ENCODE data around the gene LLGL2.
"Not testable (repeated sequence)": the region's sequence is repeated elsewhere in the genome, so short reads cannot be mapped to it uniquely, and the experiment has no call there.

LLGL2 gene

DNA sequence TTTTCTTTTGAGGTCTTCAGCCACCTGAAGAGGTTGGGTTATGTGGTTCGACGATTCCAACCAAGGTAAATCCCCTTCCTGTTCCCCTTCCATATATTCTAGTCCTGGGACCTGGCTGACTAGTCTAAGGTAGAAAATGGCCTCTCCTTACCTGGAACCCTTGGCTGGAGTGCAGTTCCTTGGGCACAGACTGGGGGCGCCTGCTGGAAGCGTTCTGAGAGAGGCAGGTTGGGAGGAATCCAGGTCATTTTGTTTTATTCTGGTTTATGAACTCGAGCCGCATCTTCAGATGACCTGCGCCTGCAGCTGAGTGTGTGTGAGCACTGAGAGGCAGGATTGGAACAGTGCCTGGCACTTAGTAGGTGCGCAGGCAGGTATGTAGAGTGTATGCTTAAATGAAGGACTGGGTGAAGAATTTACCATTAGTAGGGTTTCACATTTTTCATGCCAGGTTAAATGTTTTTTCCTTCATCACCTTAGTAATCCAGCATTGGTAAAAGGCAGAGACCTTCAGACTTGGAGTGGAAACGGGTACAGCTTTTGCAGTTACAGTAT is 6.4 kb upstream of the LLGL2 start:
- no peaks in the 10 kb centered on the region for H3K36me3 ChIP-seq
- TF ChIP-seq, protein P1, sequence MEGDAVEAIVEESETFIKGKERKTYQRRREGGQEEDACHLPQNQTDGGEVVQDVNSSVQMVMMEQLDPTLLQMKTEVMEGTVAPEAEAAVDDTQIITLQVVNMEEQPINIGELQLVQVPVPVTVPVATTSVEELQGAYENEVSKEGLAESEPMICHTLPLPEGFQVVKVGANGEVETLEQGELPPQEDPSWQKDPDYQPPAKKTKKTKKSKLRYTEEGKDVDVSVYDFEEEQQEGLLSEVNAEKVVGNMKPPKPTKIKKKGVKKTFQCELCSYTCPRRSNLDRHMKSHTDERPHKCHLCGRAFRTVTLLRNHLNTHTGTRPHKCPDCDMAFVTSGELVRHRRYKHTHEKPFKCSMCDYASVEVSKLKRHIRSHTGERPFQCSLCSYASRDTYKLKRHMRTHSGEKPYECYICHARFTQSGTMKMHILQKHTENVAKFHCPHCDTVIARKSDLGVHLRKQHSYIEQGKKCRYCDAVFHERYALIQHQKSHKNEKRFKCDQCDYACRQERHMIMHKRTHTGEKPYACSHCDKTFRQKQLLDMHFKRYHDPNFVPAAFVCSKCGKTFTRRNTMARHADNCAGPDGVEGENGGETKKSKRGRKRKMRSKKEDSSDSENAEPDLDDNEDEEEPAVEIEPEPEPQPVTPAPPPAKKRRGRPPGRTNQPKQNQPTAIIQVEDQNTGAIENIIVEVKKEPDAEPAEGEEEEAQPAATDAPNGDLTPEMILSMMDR (IDR thresholded peaks at IDR 0.05): no peak
- H3K4me1 ChIP-seq (ENCODE audit: control insufficient read depth in 1 of 2, insufficient read depth in 1 of 2, low read depth in 1 of 2, low read length in 1 of 2): peaks cover 20 to 27% of the 10 kb centered on the region in 2 experiments
- H3K27ac ChIP-seq: no peak overlapping the region
- H3K27me3 ChIP-seq: peaks cover 50% of the 10 kb centered on the region
- no peaks in the 10 kb centered on the region for H3K9me3 ChIP-seq
- no peak overlapping the region for H3K4me3 ChIP-seq (ENCODE audit: low read depth in 1 of 2, low read length in 1 of 2)

DNA sequence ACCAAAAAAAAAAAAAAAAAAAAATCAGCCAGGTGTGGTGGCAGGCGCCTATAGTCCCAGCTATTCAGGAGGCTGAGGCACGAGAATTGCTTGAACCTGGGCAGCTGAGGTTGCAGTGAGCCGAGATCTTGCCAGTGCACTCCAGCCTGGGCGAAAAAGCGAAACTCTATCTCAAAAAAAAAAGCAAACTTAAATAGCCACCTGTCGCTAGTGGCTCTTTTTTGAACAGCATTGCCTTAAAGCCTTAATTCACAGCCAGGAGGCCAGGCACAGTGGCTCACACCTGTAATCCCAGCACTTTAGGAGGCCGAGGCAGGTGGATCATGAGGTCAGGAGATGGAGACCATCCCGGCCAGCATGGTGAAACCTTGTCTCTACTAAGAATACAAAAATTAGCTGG is 5.1 kb upstream of the LLGL2 start:
- not testable (repeated sequence) for H3K36me3 ChIP-seq; H3K9me3 ChIP-seq; H3K4me3 ChIP-seq (ENCODE audit: low read depth in 1 of 2, low read length in 1 of 2); H3K27ac ChIP-seq
- Histone ChIP-seq H3K27me3 (peaks cover 50% of the 10 kb centered on the region), H3K4me1 (ENCODE audit: control insufficient read depth in 1 of 2, insufficient read depth in 1 of 2, low read depth in 1 of 2, low read length in 1 of 2) (peaks cover 26 to 29% of the 10 kb centered on the region in 2 experiments)

DNA sequence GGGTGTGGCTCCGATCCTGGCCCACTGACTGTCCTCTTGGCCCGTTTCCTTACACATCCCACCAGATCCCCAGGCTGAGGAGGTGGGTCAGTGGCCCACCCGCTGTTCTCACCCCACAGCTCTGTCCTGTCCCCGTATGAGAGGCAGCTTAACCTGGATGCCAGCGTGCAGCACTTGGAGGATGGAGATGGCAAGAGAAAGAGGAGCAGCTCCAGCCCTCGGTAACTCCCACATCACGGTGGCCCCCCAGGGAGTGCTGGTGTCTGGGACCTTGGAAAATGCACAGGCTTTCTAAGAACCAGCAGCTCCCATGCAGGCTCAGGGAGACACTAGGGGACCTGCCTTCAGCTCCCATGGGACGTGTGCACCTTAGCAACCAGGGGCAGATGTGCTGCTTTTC is 4.2 kb upstream of the LLGL2 start:
- TF ChIP-seq, protein P1 (IDR thresholded peaks at IDR 0.05): no peak
- peaks cover 51% of the 10 kb centered on the region for H3K27me3 ChIP-seq
- no peaks in the 10 kb centered on the region for H3K9me3 ChIP-seq
- H3K27ac ChIP-seq: no peak overlapping the region
- peaks cover 24 to 27% of the 10 kb centered on the region in 2 experiments for H3K4me1 ChIP-seq (ENCODE audit: control insufficient read depth in 1 of 2, insufficient read depth in 1 of 2, low read depth in 1 of 2, low read length in 1 of 2)
- no peak overlapping the region for H3K4me3 ChIP-seq (ENCODE audit: low read depth in 1 of 2, low read length in 1 of 2)
- H3K36me3 ChIP-seq: no peaks in the 10 kb centered on the region

DNA sequence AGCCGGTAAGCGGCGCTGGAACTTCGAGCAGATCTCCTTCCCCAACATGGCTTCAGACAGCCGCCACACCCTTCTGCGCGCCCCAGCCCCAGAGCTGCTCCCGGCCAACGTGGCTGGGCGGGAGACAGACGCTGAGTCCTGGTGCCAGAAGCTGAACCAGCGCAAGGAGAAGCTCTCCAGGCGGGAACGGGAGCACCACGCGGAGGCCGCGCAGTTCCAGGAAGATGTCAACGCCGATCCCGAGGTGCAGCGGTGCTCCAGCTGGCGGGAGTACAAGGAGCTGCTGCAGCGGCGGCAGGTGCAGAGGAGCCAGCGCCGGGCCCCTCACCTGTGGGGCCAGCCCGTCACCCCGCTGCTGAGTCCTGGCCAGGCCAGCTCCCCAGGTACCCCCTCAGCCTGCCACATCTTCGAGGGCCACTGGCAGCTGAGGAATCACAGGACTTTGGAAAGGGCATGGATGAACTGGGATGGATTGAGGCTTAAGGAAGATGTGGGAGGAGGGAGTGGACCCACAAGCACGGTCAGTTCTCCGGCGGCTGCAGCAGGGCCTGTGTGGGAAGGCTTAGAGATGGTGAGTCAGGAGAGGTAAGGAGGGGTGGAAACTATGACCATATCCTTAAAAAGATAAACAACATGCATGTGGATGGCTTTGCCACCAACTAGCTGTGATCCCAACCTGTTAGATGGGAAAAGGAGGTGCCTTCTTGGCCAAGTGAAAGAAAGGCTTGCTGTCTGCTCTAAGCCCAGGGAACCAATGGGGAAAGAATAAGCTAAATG is 3.4 kb upstream of the LLGL2 start:
- H3K27me3 ChIP-seq: peaks cover 53% of the 10 kb centered on the region
- H3K4me3 ChIP-seq (ENCODE audit: low read depth in 1 of 2, low read length in 1 of 2): no peak overlapping the region
- no peaks in the 10 kb centered on the region for H3K9me3 ChIP-seq
- TF ChIP-seq, protein P1 (IDR thresholded peaks at IDR 0.05): no peak
- no peak overlapping the region for H3K27ac ChIP-seq
- no peaks in the 10 kb centered on the region for H3K36me3 ChIP-seq
- peaks cover 22 to 25% of the 10 kb centered on the region in 2 experiments for H3K4me1 ChIP-seq (ENCODE audit: control insufficient read depth in 1 of 2, insufficient read depth in 1 of 2, low read depth in 1 of 2, low read length in 1 of 2)

DNA sequence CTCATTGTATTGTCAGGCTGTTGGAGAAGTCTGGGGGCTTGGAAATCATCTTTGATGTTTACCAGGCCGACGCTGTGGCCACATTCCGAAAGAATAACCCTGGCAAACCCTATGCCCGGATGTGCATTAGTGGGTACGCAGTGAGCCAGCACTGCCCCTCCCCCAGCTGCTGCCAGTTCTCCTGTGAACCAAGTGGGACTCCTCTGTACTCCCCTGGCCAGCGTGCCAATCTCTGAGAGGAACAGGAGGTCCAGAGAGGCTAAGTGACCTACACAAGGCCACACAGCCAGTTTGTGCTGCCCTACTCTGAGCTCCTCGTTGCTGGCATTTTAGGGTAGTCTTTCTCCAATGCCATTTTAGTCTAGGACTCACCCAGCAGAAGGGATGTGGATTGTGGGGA is 1.9 kb upstream of the LLGL2 start:
- TF ChIP-seq, protein P1 (IDR thresholded peaks at IDR 0.05): no peak
- Histone ChIP-seq H3K4me3 (ENCODE audit: low read depth in 1 of 2, low read length in 1 of 2) (no peak overlapping the region), H3K9me3 (no peaks in the 10 kb centered on the region), H3K27ac (no peak overlapping the region), H3K36me3 (no peaks in the 10 kb centered on the region), H3K4me1 (ENCODE audit: control insufficient read depth in 1 of 2, insufficient read depth in 1 of 2, low read depth in 1 of 2, low read length in 1 of 2) (peaks cover 17 to 19% of the 10 kb centered on the region in 2 experiments), H3K27me3 (peaks cover 49% of the 10 kb centered on the region)

DNA sequence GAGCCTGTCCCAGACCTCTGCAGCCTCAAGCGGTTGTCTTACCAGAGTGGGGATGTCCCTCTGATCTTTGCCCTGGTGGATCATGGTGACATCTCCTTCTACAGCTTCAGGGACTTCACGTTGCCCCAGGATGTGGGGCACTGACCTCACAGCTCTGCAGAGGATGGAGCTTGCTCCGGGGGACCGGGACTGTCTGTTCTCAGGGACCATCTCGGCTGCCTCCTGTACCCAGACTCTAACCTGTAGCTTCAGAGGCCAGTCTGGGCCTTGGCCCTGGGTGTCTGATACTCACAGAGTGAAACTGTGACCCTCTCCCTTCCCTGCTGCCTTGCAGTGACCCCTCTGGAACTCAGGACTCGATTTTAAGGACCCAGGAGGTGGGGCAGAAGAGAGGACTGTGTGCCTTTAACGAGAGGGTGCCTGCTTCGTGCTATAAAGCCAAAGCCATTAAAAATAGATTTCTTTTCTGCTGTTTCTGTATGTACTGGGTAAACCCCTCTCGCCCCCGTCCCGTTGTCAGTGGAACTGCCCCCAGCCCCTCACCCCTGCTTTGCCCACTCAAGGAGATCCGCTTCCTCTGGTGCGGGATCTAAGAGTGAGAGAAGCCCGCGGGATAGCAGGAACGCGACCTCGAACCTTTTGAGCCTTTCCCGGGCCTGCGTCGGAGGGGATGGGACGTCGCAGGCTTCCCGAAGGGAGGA is 1.1 kb upstream of the LLGL2 start:
- peak overlapping the region; percentile 43 for H3K27ac ChIP-seq
- H3K9me3 ChIP-seq: no peaks in the 10 kb centered on the region
- peaks cover 49% of the 10 kb centered on the region for H3K27me3 ChIP-seq
- no peaks in the 10 kb centered on the region for H3K36me3 ChIP-seq
- H3K4me1 ChIP-seq (ENCODE audit: control insufficient read depth in 1 of 2, insufficient read depth in 1 of 2, low read depth in 1 of 2, low read length in 1 of 2): peaks cover 17 to 19% of the 10 kb centered on the region in 2 experiments
- peak overlapping the region; percentile 64 to 75 for H3K4me3 ChIP-seq (ENCODE audit: low read depth in 1 of 2, low read length in 1 of 2)
- TF ChIP-seq, protein P1 (IDR thresholded peaks at IDR 0.05): no peak
